ENCODE results near the gene HAND2.

HAND2 gene

GRCh38 chr4:173556398-173557131, 26.5 kb upstream of the HAND2 start:
- no peak overlapping the region for H3K4me3 ChIP-seq (ENCODE audit: low read depth, low read length)
- H3K36me3 ChIP-seq: peaks cover 53% of the 10 kb centered on the region
- no peaks in the 10 kb centered on the region for H3K27me3 ChIP-seq
- TF ChIP-seq, protein P1, sequence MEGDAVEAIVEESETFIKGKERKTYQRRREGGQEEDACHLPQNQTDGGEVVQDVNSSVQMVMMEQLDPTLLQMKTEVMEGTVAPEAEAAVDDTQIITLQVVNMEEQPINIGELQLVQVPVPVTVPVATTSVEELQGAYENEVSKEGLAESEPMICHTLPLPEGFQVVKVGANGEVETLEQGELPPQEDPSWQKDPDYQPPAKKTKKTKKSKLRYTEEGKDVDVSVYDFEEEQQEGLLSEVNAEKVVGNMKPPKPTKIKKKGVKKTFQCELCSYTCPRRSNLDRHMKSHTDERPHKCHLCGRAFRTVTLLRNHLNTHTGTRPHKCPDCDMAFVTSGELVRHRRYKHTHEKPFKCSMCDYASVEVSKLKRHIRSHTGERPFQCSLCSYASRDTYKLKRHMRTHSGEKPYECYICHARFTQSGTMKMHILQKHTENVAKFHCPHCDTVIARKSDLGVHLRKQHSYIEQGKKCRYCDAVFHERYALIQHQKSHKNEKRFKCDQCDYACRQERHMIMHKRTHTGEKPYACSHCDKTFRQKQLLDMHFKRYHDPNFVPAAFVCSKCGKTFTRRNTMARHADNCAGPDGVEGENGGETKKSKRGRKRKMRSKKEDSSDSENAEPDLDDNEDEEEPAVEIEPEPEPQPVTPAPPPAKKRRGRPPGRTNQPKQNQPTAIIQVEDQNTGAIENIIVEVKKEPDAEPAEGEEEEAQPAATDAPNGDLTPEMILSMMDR (IDR thresholded peaks at IDR 0.05; ENCODE audit: low read depth, low read length): no peak
- H3K9me3 ChIP-seq: no peaks in the 10 kb centered on the region
- H3K4me1 ChIP-seq: peaks cover 23% of the 10 kb centered on the region
- DNase-seq: peak; percentile 70

DNA sequence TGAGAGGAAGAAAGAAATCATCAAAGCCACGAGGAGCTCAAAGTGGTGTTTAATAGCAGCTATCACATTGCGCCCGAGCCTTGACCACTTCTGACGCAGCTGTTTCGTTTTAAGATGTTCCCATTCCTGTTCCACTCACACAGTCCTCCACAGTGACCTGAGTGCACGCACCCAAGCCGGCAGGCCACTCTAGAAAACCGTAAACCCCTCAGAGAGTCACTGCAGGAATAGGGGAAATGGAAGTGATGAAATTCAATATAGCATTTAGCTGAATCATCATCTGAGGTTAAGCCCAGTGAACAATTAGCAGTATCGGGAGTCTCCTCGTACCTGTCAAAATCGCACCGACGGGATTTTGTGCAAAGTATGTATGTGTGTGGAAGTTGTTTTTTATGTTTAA, 17.9 kb upstream of the HAND2 start:
- no peak for DNase-seq
- H3K27me3 ChIP-seq: no peaks in the 10 kb centered on the region
- peaks cover 5% of the 10 kb centered on the region; the same call in 1 of the 2 replicates for H3K4me1 ChIP-seq
- peaks cover 73% of the 10 kb centered on the region for H3K36me3 ChIP-seq
- TF ChIP-seq, protein P1 (IDR thresholded peaks at IDR 0.05; ENCODE audit: low read depth, low read length): no peak
- H3K9me3 ChIP-seq: peaks cover 2% of the 10 kb centered on the region; the same call in 1 of the 2 replicates
- H3K4me3 ChIP-seq (ENCODE audit: low read depth, low read length): no peak overlapping the region

GRCh38 chr4:173546776-173547175, 16.7 kb upstream of the HAND2 start:
- Histone ChIP-seq H3K4me3 (ENCODE audit: low read depth, low read length) (no peak overlapping the region), H3K9me3 (peaks cover 2% of the 10 kb centered on the region; the same call in 1 of the 2 replicates), H3K36me3 (peaks cover 76% of the 10 kb centered on the region), H3K4me1 (peaks cover 9% of the 10 kb centered on the region), H3K27me3 (no peaks in the 10 kb centered on the region)
- DNase-seq: no peak
- TF ChIP-seq, protein P1 (IDR thresholded peaks at IDR 0.05; ENCODE audit: low read depth, low read length): no peak

DNA sequence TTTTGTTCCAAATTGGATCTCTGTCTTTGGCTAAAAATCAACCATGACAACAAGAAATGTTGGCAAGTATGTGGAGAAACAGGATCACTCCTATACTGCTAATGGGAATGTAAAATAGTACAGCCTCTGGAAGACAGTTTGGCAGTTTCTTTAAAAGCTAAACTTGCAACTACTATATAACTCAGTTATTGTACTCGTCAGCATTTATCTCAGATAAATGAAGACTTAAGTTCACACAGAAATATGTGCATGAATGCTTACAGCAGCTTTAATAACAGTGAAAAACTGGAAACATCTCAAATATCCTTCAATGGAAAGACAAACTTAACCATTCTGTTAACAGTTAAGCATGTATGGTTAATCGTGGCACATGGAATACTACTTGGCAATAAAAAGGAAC, 15.4 kb upstream of the HAND2 start:
- H3K36me3 ChIP-seq: peaks cover 78% of the 10 kb centered on the region
- TF ChIP-seq, protein P1 (IDR thresholded peaks at IDR 0.05; ENCODE audit: low read depth, low read length): no peak
- H3K27me3 ChIP-seq: no peaks in the 10 kb centered on the region
- H3K4me3 ChIP-seq (ENCODE audit: low read depth, low read length): no peak overlapping the region
- peaks cover 9% of the 10 kb centered on the region for H3K4me1 ChIP-seq
- no peak for DNase-seq
- no peaks in the 10 kb centered on the region for H3K9me3 ChIP-seq

DNA sequence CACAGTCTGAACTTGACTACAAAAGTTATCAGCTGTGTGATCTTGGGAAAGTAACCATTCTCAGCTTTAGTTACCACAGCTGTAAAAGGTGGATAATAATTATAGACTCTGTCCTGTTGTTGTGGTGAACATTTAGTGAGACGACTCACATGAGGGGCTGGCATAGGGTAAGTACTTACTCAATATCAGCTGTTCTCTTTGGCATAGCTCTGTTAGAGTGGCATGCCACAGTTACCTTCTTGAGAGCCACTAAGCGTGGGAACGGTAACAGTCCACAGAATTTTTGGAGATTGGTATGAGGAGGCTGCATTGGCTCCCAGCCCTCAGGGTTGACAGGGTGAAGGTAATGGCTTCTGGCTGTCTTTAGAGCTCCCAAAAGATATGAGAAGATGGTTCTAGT, 13.2 kb upstream of the HAND2 start:
- H3K27me3 ChIP-seq: no peaks in the 10 kb centered on the region
- no peak overlapping the region for H3K4me3 ChIP-seq (ENCODE audit: low read depth, low read length)

DNA sequence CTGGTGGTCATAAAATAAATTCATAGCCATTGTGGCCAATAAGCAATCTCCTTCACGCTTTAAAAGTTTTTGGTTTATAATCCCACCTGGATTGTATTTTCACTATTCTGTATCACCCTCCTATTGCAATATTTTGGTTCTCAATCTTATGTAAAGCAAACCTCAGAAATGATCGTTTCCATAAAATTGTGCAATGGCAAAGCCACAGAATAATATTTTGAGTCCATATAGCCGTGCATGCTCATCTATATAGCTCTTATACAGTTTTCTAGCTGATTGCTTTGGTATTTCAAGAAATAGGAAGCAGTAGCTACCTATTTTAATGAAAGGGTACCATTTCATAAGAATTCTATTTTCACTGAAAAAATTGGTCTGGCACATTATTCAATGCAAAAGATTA, 10.0 kb upstream of the HAND2 start:
- H3K9me3 ChIP-seq: no peaks in the 10 kb centered on the region
- no peaks in the 10 kb centered on the region for H3K27me3 ChIP-seq
- H3K4me1 ChIP-seq: peaks cover 4% of the 10 kb centered on the region; the same call in 1 of the 2 replicates
- peak overlapping the region; percentile 99 for H3K4me3 ChIP-seq (ENCODE audit: low read depth, low read length)
- no peak for DNase-seq
- peaks cover 98% of the 10 kb centered on the region for H3K36me3 ChIP-seq
- TF ChIP-seq, protein P1 (IDR thresholded peaks at IDR 0.05; ENCODE audit: low read depth, low read length): no peak

More for the DNA sequence above, 13.2 kb upstream of the HAND2 start:
- Histone ChIP-seq H3K9me3 (no peaks in the 10 kb centered on the region), H3K4me1 (peaks cover 9% of the 10 kb centered on the region), H3K36me3 (peaks cover 84% of the 10 kb centered on the region)
- TF ChIP-seq, protein P1 (IDR thresholded peaks at IDR 0.05; ENCODE audit: low read depth, low read length): no peak
- no peak for DNase-seq
